COLO668 (cell line): Measurements from ENCODE around the gene PDE6B.

Experiments
- DNase-seq: peaks from one replicate; lab custom pipeline; 2025; ENCODE audit not compliant: unreplicated experiment; lab: John Stamatoyannopoulos, UW

PDE6B gene

DNA sequence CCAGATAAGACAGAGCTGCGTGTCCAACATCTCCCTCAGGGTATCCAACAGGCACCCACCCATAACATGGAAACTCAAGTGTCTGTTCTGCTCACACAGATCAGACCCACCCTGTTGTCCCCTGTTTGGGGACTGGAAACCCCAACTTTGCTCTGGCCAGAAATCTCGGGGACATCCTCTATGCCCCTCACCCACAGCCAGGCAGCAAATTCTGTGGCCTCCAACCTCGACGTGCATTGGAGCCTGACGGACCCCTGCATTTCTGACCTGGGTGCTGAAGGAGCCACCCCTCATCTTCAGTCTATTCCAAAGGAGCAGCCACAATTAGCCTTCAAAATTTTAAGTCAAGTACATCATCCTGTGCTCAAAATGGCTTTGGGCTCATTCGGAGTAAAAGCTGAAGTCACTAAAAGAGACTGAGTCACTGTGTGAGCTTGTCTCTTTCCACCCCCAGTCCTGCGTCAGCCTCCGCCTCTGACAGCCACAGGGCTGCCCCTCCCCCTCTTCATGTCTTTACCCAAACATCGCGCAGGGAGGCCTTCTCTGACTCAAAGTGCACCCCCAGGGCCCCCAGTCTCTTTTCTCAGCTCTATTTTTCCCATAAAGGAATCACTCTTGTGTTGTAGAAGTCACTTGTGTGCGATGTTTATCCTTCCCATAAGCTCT is 24.4 kb upstream of the PDE6B start:
- DNase-seq = no peak

- no peak for DNase-seq
These were observed 23.5 kb upstream of the PDE6B start for GRCh38 chr4:601612-602558.

DNA sequence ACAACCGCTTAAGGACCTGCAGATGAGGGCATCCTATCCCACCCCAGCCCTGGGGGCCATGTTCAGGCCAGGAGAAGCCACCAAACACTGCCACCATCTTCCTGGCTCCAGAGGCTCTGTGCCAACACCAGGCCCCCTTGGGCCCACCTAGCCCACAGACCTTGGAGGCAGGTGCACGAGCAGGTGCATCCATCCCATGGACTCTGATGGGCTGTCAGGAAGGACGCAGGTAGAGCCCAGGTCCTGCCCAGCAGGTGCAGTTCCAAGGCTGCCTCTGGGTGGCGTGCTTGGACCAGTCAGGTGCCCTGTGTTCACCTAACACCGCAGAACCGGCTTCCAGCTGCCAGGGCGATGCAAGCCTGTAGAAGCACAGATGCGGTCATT is 22.8 kb upstream of the PDE6B start:
- DNase-seq = peak; percentile 90

GRCh38 chr4:604131-604530 is 21.2 kb upstream of the PDE6B start:
- DNase-seq = no peak

- DNase-seq = no peak
These were observed 19.5 kb upstream of the PDE6B start for GRCh38 chr4:605702-606425.

DNA sequence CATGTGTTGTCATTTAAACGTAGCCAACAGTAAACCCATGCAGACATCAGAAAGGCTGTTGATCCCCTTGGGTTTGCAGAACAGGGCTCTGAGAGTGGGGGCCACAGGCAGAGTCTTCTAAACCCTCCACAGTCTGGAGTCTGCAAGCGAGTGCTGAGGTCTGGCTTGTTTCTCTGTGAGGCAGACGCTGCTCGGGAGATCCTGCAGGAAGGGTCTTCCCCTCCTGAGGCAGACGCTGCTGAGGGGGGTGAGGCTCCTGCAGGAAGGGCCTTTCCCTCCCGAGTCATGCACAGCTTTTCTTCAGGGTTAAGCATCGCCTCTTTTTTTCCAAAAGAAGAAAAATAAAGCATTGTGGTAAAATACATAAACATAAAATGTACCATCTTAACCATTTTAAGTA is 17.1 kb upstream of the PDE6B start:
- DNase-seq = no peak

DNA sequence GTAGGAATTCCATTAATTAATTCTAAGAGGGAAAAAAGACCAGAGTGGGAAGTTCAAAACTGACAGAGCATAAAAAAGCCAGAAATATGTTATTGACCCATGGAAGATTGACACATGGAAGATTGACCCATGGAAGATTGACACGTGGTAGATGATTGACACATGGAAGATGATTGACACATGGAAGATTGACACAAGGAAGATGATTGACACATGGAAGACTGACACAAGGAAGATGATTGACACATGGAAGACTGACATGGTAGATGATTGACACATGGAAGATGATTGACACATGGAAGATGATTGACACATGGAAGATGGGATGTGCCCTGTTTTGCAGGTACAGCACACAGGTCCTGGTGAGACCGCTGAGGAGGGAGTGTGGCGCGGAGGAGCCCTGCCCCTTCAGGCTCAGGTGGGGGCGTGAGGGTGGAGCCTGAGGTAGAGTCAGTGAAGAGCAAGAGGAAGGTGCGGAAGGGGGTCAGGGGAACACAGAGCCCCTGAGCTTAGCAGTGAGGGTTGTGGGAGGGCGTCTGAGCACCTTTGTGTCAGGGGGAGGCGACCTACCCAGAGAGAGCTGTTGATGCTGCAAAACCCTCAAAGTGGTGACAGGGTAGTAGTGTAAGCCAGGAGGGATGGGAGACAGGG is 15.8 kb upstream of the PDE6B start:
- no peak for DNase-seq

DNA sequence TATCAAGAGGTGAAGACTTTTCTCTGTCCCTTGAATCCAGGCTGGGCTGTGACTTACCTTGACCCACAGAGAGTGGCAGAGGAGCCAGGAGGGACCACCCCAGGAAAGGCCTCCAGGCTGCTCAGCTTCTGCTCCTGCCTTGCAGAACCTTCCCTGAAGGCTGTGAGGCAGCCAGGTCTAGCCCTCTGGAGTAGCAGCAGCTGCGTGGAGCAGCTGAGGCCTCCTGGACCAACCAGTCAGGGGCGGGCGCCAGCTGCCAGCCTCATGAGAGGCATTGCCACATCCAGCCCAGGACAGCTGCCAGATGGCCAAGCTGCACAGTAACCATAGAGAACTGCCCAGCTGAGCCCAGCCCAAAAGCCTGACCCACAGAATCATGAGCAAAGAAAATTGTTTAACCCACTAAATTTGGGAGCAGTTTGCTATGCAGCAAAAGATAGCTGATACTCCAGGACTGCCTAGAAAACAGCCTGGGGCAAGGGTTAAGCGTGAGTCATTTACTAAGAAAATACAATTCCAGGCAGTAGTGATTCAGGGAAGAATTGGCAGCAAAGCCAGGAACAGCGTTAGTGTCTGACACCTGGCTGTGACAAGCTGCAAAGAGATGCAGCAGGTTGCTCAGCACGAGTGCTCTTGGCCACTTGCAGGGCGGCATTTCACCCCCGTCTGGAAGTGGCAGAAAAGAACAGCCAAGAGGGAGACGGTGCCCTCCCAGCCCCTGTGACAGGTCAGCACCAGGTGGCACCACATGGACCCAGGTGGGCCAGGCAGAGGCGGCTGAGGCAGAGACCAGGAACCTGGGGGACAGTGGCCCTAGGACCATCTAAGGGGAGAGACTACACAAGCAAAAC is 14.7 kb upstream of the PDE6B start:
- peak; percentile 87 for DNase-seq

- no peak for DNase-seq
These were observed 13.2 kb upstream of the PDE6B start for GRCh38 chr4:612052-612748.

GRCh38 chr4:612749-613125 is 12.6 kb upstream of the PDE6B start:
- DNase-seq = no peak

DNA sequence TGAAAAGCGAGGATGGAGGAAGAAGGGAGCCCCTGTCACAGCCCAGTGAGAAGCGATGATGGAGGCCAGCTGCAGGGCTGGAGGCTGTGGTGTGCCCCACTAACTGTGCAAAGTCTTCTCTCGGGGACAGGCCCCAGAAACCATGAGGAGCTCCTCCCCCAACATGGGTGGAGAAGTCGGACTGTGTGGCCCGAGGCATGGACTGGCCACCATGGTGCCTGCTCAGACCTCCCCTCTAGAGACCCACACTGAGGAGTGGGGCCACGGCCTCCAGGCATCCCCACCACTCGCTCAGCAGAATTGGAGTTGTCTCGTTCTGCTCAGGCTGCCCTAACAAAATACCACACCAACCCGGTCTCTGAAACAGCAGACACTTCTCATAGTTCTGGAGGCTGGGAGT is 12.2 kb upstream of the PDE6B start:
- no peak for DNase-seq

- no peak for DNase-seq
These were observed 9.3 kb upstream of the PDE6B start for GRCh38 chr4:616091-616490.

GRCh38 chr4:616911-617643 is 8.3 kb upstream of the PDE6B start:
- DNase-seq = no peak

DNA sequence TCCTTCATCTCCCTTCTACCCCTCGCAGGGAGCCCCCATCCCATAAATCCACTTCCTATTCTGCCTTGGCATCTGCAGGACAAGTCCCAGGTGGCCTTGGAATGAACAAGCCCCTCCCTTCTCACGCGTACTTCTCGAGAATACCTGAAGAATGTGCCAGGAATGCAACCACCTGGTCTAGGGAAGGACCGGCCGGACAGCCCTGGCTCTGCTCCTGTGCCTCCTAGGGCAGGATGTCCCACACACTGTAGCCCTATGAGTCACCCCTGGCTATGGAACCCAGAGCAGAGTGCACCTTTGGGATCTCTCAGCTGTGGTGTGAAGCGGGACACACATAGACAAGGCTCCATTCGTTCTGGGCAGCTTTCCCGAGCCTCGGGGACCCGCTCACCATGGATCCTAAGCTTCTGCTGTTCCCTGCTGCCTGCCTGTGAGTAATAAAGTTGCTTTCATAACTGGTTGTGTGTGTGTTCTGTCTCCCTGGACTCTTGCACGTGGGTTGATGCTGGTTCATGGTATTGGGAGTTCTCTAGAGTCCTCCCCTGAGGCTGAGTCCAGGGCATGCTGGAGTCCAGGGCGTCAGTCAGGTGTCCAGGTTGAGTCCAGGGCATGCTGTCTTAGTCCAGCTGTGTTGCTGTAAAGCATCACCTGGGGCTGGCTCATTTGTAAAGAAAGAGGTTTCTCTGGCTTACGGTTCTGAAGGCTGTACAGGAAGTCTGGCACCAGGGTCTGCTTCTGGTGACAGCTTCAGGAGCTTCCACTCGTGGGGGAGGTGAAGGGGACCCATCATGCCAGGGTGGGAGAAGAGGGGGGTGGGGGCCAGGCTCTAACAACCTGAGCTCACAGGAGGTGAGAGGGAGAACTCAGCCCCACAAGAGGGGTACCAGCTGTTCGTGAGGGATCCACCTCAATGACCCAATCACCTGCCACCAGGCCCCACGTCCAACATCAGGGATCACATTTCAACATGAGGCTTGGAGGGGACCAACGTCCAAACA is 7.4 kb upstream of the PDE6B start:
- DNase-seq = peak; percentile 48

- DNase-seq = no peak
These were observed 5.2 kb upstream of the PDE6B start for GRCh38 chr4:620201-620600.

GRCh38 chr4:620851-621261 is 4.5 kb upstream of the PDE6B start:
- DNase-seq = no peak

- DNase-seq = no peak
These were observed 3.9 kb upstream of the PDE6B start for GRCh38 chr4:621296-622070.
